Sigmoid colon (tissue), 7 donors: ENCODE measurements around the gene LGMN. TPM values are rescaled to one million over a fixed set of nuclear protein-coding genes. Genes with fewer than 3 reads are reported as not detected.

ENCODE experiments used
- DNase-seq: peaks from one replicate; pipeline ENCODE4 v3.0.0-alpha.2; 2019
- H3K27ac ChIP-seq, 4 donors: fragments of 200-600 bp; sonication (generic); one replicate each; pipeline ENCODE4 v1.5.1; 2016 to 2019; ENCODE audit warnings: mild to moderate bottlenecking in 1 of 4
- H3K27me3 ChIP-seq, 3 donors: fragments of 200-600 bp; sonication (generic); one replicate each; pipeline ENCODE4 v1.5.1; 2019; ENCODE audit warnings: mild to moderate bottlenecking in 1 of 3
- H3K36me3 ChIP-seq, 4 donors: fragments of 200-600 bp; sonication (generic); one replicate each; pipeline ENCODE4 v1.5.1; 2016 to 2019
- H3K4me1 ChIP-seq, 4 donors: fragments of 200-600 bp; sonication (generic); one replicate each; pipeline ENCODE4 v1.5.1; 2017 to 2019
- H3K4me3 ChIP-seq, 4 donors: fragments of 200-600 bp; sonication (generic); one replicate each; pipeline ENCODE4 v1.5.1; 2017 to 2019; ENCODE audit warnings: mild to moderate bottlenecking in 2 of 4, moderate library complexity in 1 of 4
- H3K9me3 ChIP-seq, 4 donors: fragments of 200-600 bp in 3 of 4; sonication (generic) in 3 of 4; one replicate each; pipeline versions ENCODE4 v1.5.1 to v1.6.1; 2013 to 2019
- CTCF ChIP-seq, 4 experiments: fragments of 450-650 bp in 3 of 4; fragments of 200-600 bp in 1 of 4; IDR thresholded peaks; one replicate each; pipeline ENCODE4 v1.5.1; 2016 to 2019; ENCODE audit warnings: antibody characterized with exemption in 4 of 4, mild to moderate bottlenecking in 3 of 4, moderate library complexity in 2 of 4
- EP300 ChIP-seq, 4 donors: sonication (generic); formaldehyde crosslinking; IDR thresholded peaks; one replicate each; pipeline ENCODE4 v1.6.1; 2017; ENCODE audit warnings: antibody characterized with exemption in 4 of 4
- POLR2A ChIP-seq, 2 donors: fragments of 450-650 bp; IDR thresholded peaks; one replicate each; pipeline ENCODE4 v1.6.1; 2016; ENCODE audit warnings: antibody characterized with exemption in 2 of 2, mild to moderate bottlenecking in 2 of 2, moderate library complexity in 2 of 2
- POLR2AphosphoS5 ChIP-seq, 4 donors: sonication (generic); formaldehyde crosslinking; IDR thresholded peaks; one replicate each; pipeline ENCODE4 v1.6.1; 2017; ENCODE audit warnings: antibody characterized with exemption in 4 of 4
- WGBS, 2 donors: extraction: QIAGEN DNeasy Blood & Tissue Kit; methylation state at CpG; one replicate each; pipeline ENCODE4 v1.1.7; 2013; 5-methylcytosine and 5-hydroxymethylcytosine counted together
- intact Hi-C: fragments of 100-400 bp; cut with DNase I; formaldehyde crosslinking; loops from one replicate; pipeline ENCODE4 v1.15.1; 2023
- polyA plus RNA-seq, 3 donors: library from polyadenylated mRNA; stranded (reverse); fragments of 200-250 nt; gene quantifications; one replicate each; pipeline ENCODE4 v1.2.3, GENCODE V29; 2013
- total RNA-seq, 4 donors: library from RNA; depleted of rRNA; stranded (reverse); fragments of >200 nt; gene quantifications; one replicate each; pipeline ENCODE4 v1.1.0, GENCODE V29; 2016
- donor health status: healthy with polysubstance abuse.
- donor health status: Bipolar disorder and iron deficiency.
- donor health status: healthy.

Gene LGMN
- total and polyA plus RNA-seq, 7 donors, result 35.4 to 361 (median 74.1) TPM

- H3K27ac ChIP-seq, result peak overlapping the region in 1 of 4 donors; percentile 92
Measured at GRCh38 chr14:92792885-92793284, 44.5 kb upstream of the LGMN start.

GRCh38 chr14:92789457-92790089, 41.1 kb upstream of the LGMN start:
- H3K4me3 ChIP-seq, result no peak overlapping the region
- H3K9me3 ChIP-seq, result peaks cover 0 to 7% (median 3%) of the 10 kb centered on the region in 4 donors
- peaks cover 0 to 9% (median 5%) of the 10 kb centered on the region in 4 donors for H3K4me1 ChIP-seq
- intact Hi-C loops, result loop anchor here (5.0 to 10.0 kb wide), 2 partner anchors 275 to 667 kb away; partner anchors contain the start of genes CPSF2, NDUFB1 and RIN3
- no peak for DNase-seq
- no peaks in the 10 kb centered on the region for H3K27me3 ChIP-seq
- no peaks in the 10 kb centered on the region for H3K36me3 ChIP-seq
- TF ChIP-seq EP300 (IDR thresholded peaks at IDR 0.05) (no peak), POLR2A (IDR thresholded peaks at IDR 0.05) (no peak), POLR2AphosphoS5 (IDR thresholded peaks at IDR 0.05) (no peak), CTCF (IDR thresholded peaks at IDR 0.05) (no peak)
- no peak overlapping the region for H3K27ac ChIP-seq

More at GRCh38 chr14:92792885-92793284, 44.5 kb upstream of the LGMN start:
- peaks cover 3 to 8% (median 6%) of the 10 kb centered on the region in 4 donors for H3K36me3 ChIP-seq
- DNase-seq, result no peak
- peaks cover 0 to 7% (median 3%) of the 10 kb centered on the region in 4 donors for H3K9me3 ChIP-seq
- 44 to 66% methylated on average over 4 of the region's 4 CpGs for WGBS, 2 donors
- peaks cover 0 to 22% (median 17%) of the 10 kb centered on the region in 4 donors for H3K4me1 ChIP-seq
- H3K4me3 ChIP-seq, result no peak overlapping the region
- intact Hi-C loops, result loop anchor here (5.0 to 10.0 kb wide), 2 partner anchors 278 to 671 kb away; partner anchors contain the start of genes CPSF2, NDUFB1 and RIN3
- H3K27me3 ChIP-seq, result no peaks in the 10 kb centered on the region
- TF ChIP-seq POLR2AphosphoS5 (IDR thresholded peaks at IDR 0.05) (no peak), POLR2A (IDR thresholded peaks at IDR 0.05) (no peak), EP300 (IDR thresholded peaks at IDR 0.05) (no peak), CTCF (IDR thresholded peaks at IDR 0.05) (no peak)

- Histone ChIP-seq H3K4me3 (no peak overlapping the region), H3K36me3 (no peaks in the 10 kb centered on the region), H3K4me1 (peaks cover 0 to 19% (median 5%) of the 10 kb centered on the region in 4 donors), H3K27me3 (no peaks in the 10 kb centered on the region), H3K9me3 (peaks cover 0 to 7% (median 3%) of the 10 kb centered on the region in 4 donors), H3K27ac (no peak overlapping the region)
- intact Hi-C loops, result no loop called here
- 89 to 94% methylated on average over 2 of the region's 2 CpGs for WGBS, 2 donors
- DNase-seq, result no peak
- no peak for TF ChIP-seq POLR2AphosphoS5 (IDR thresholded peaks at IDR 0.05)
Measured at GRCh38 chr14:92787554-92787953, 39.1 kb upstream of the LGMN start.

- no peak overlapping the region for H3K4me3 ChIP-seq
- no peak for DNase-seq
- intact Hi-C loops, result no loop called here
- H3K36me3 ChIP-seq, result no peaks in the 10 kb centered on the region
- 94 to 99% methylated on average over 1 of the region's 1 CpG for WGBS, 2 donors
- no peaks in the 10 kb centered on the region for H3K27me3 ChIP-seq
- peak overlapping the region in 2 of 4 donors; percentile 56 to 62 for H3K27ac ChIP-seq
- H3K4me1 ChIP-seq, result peaks cover 0 to 19% (median 5%) of the 10 kb centered on the region in 4 donors
- TF ChIP-seq POLR2AphosphoS5 (IDR thresholded peaks at IDR 0.05) (no peak), CTCF (IDR thresholded peaks at IDR 0.05) (no peak), EP300 (IDR thresholded peaks at IDR 0.05) (no peak), POLR2A (IDR thresholded peaks at IDR 0.05) (no peak)
- peaks cover 0 to 7% (median 3%) of the 10 kb centered on the region in 4 donors for H3K9me3 ChIP-seq
Measured at GRCh38 chr14:92786427-92786756, 38.0 kb upstream of the LGMN start.

- intact Hi-C loops, result no loop called here
- no peaks in the 10 kb centered on the region for H3K27me3 ChIP-seq
- WGBS, 2 donors, result 61 to 66% methylated on average over 6 of the region's 6 CpGs
- no peak overlapping the region for H3K4me3 ChIP-seq
- no peak for DNase-seq
- peaks cover 0 to 7% (median 3%) of the 10 kb centered on the region in 4 donors for H3K9me3 ChIP-seq
- peak overlapping the region in 2 of 4 donors; percentile 56 to 62 for H3K27ac ChIP-seq
- TF ChIP-seq POLR2A (IDR thresholded peaks at IDR 0.05) (no peak), POLR2AphosphoS5 (IDR thresholded peaks at IDR 0.05) (peak in 1 of 4 donors; percentile 16)
- no peaks in the 10 kb centered on the region for H3K36me3 ChIP-seq
- H3K4me1 ChIP-seq, result peaks cover 0 to 19% (median 5%) of the 10 kb centered on the region in 4 donors
Measured at GRCh38 chr14:92785667-92786426, 37.4 kb upstream of the LGMN start.
